IMR-90 (cell line): ENCODE measurements around the gene DYRK1A. TPM values are rescaled to one million over a fixed set of nuclear protein-coding genes. Genes with fewer than 3 reads are reported as not detected.

Experiments used
- ATAC-seq: fragments of 200-7000 bp; cut with Tn5 transposase; 2 replicates; pipeline ENCODE4 v1.9.1; 2020; ENCODE audit warnings: low read depth, mild to moderate bottlenecking, moderate library complexity
- BruUV-seq: library from RNA; stranded (reverse); fragments of 400-500 nt; replicated peaks from 2 replicates; lab custom pipeline; 2021; lab: Mats Ljungman, UMichigan
- CTCF ChIA-PET: fragments of 300-600 bp; formaldehyde crosslinking; extraction: SDS; loops from one replicate; lab custom pipeline; 2021; ENCODE audit warnings: antibody characterized with exemption; lab: Yijun Ruan, JAX
- POLR2A ChIA-PET: fragments of 300-600 bp; sonication (Branson Sonifier 250); formaldehyde crosslinking; loops from one replicate; lab custom pipeline; 2022; ENCODE audit warnings: antibody characterized with exemption; ENCODE audit not compliant: unreplicated experiment; lab: Charles Lee
- DNase-seq: peaks from one replicate; pipeline ENCODE4 v3.0.0; 2013
- H2AFZ ChIP-seq: replicated peaks from 2 replicates; pipeline ENCODE3; 2013; ENCODE audit warnings: low read length, mild to moderate bottlenecking; ENCODE audit not compliant: poor library complexity
- H2AK5ac ChIP-seq: 2 replicates; pipeline ENCODE4 v1.6.1; 2013; ENCODE audit warnings: low read depth, low read length, inconsistent platforms
- H2AK9ac ChIP-seq: replicated peaks from 2 replicates; pipeline ENCODE3; 2013; ENCODE audit warnings: mild to moderate bottlenecking, low read depth, low read length, moderate library complexity; ENCODE audit not compliant: poor library complexity
- H2BK120ac ChIP-seq: 2 replicates; pipeline ENCODE4 v1.6.1; 2013; ENCODE audit warnings: low read depth, low read length, inconsistent platforms
- H2BK15ac ChIP-seq: 3 replicates; pipeline ENCODE4 v1.6.1; 2013; ENCODE audit warnings: low read depth, low read length, inconsistent platforms
- H2BK20ac ChIP-seq: 2 replicates; pipeline ENCODE4 v1.6.1; 2013; ENCODE audit warnings: low read depth, mild to moderate bottlenecking, inconsistent platforms, low read length, moderate library complexity
- H2BK5ac ChIP-seq: 2 replicates; pipeline ENCODE4 v1.6.1; 2013; ENCODE audit warnings: mild to moderate bottlenecking, low read depth, low read length, inconsistent platforms; ENCODE audit not compliant: poor library complexity, severe bottlenecking
- H3K14ac ChIP-seq: replicated peaks from 2 replicates; pipeline ENCODE4 v1.6.1; 2013; ENCODE audit warnings: low read depth, low read length, inconsistent platforms
- H3K18ac ChIP-seq: 2 replicates; pipeline ENCODE4 v1.6.1; 2013; ENCODE audit warnings: low read depth, low read length, control low read depth
- H3K23ac ChIP-seq: 2 replicates; pipeline ENCODE4 v1.6.1; 2013; ENCODE audit warnings: low read depth, low read length, inconsistent platforms
- H3K27ac ChIP-seq: 2 replicates; pipeline ENCODE4 v1.5.1; 2013; ENCODE audit warnings: mild to moderate bottlenecking, control low read depth, low read length; ENCODE audit not compliant: insufficient read depth
- H3K27me3 ChIP-seq: 2 replicates; pipeline ENCODE4 v1.6.1; 2013; ENCODE audit warnings: low read length; ENCODE audit not compliant: control insufficient read depth, insufficient read depth
- H3K36me3 ChIP-seq: 2 replicates; pipeline ENCODE4 v1.6.1; 2013; ENCODE audit warnings: low read length, mixed read lengths; ENCODE audit not compliant: control insufficient read depth, insufficient read depth
- H3K4ac ChIP-seq: 2 replicates; pipeline ENCODE4 v1.6.1; 2013; ENCODE audit warnings: low read depth, low read length, inconsistent platforms
- H3K4me1 ChIP-seq: 2 replicates; pipeline ENCODE4 v1.6.1; 2013; ENCODE audit warnings: low read length, mixed read lengths; ENCODE audit not compliant: control insufficient read depth, insufficient read depth
- H3K4me2 ChIP-seq: 2 replicates; pipeline ENCODE4 v1.6.1; 2013; ENCODE audit warnings: low read depth, mild to moderate bottlenecking, control low read depth, low read length, moderate library complexity
- H3K4me3 ChIP-seq: 2 replicates; pipeline ENCODE4 v1.5.1; 2013; ENCODE audit warnings: low read depth, mild to moderate bottlenecking, control low read depth, low read length, moderate library complexity; ENCODE audit not compliant: insufficient read depth
- H3K56ac ChIP-seq: 2 replicates; pipeline ENCODE4 v1.6.1; 2013; ENCODE audit warnings: low read length, inconsistent platforms; ENCODE audit not compliant: insufficient read depth; ENCODE audit errors: extremely low read depth
- H3K79me1 ChIP-seq, 2 experiments: 2 replicates each; pipeline ENCODE4 v1.6.1; 2013; ENCODE audit warnings: low read length in 2 of 2, inconsistent platforms in 1 of 2, low read depth in 1 of 2
- H3K9ac ChIP-seq: 2 replicates; pipeline ENCODE4 v1.6.1; 2013; ENCODE audit warnings: low read depth, low read length, control low read depth
- H3K9me1 ChIP-seq: 2 replicates; pipeline ENCODE4 v1.6.1; 2013; ENCODE audit warnings: low read length, inconsistent platforms; ENCODE audit not compliant: insufficient read depth
- H3K9me3 ChIP-seq: 2 replicates; pipeline ENCODE4 v1.6.1; 2013; ENCODE audit warnings: low read length; ENCODE audit not compliant: control insufficient read depth, insufficient read depth
- H4K20me1 ChIP-seq: 2 replicates; pipeline ENCODE4 v1.6.1; 2013; ENCODE audit warnings: low read length, inconsistent platforms; ENCODE audit not compliant: insufficient read depth
- H4K5ac ChIP-seq: 2 replicates; pipeline ENCODE4 v1.6.1; 2013; ENCODE audit warnings: mild to moderate bottlenecking, low read depth, low read length, control low read depth
- H4K8ac ChIP-seq, 2 experiments: 2 replicates each; pipeline ENCODE4 v1.6.1; 2013; ENCODE audit warnings: low read depth in 2 of 2, low read length in 2 of 2, control low read depth in 1 of 2, inconsistent platforms in 1 of 2
- H4K91ac ChIP-seq: 2 replicates; pipeline ENCODE4 v1.6.1; 2013; ENCODE audit warnings: low read depth, low read length, inconsistent platforms; ENCODE audit not compliant: insufficient read depth
- ELK1 ChIP-seq: fragments of 150-350 bp; IDR thresholded peaks from 2 replicates; pipeline ENCODE4 v1.6.1; 2016; ENCODE audit warnings: low read depth, mild to moderate bottlenecking, low read length, moderate library complexity, borderline replicate concordance
- FOS ChIP-seq: fragments of 150-350 bp; IDR thresholded peaks from 2 replicates; pipeline ENCODE4 v1.6.1; 2016; ENCODE audit warnings: low read depth, low read length
- MAFK ChIP-seq: IDR thresholded peaks from 2 replicates; pipeline ENCODE4 v1.6.1; 2012; ENCODE audit warnings: low read depth, low read length, improper control_type of control experiment
- NFE2L2 ChIP-seq: fragments of 150-350 bp; IDR thresholded peaks from 2 replicates; pipeline ENCODE4 v1.6.1; 2016; ENCODE audit warnings: low read depth, mild to moderate bottlenecking, low read length
- POLR2A ChIP-seq: IDR thresholded peaks from 2 replicates; pipeline ENCODE4 v1.6.1; 2012; ENCODE audit warnings: mild to moderate bottlenecking, low read depth, low read length
- SMC3 ChIP-seq: fragments of 150-350 bp; IDR thresholded peaks from 2 replicates; pipeline ENCODE4 v1.6.1; 2016; ENCODE audit warnings: low read depth, mild to moderate bottlenecking, antibody characterized with exemption, low read length, moderate library complexity
- WGBS, 2 experiments: methylation state at CpG; one replicate each; pipeline versions ENCODE4 v1.1.5 to v1.1.7; 2013; ENCODE audit warnings: missing lambda C conversion rate in 2 of 2; ENCODE audit not compliant: insufficient read length in 1 of 2; ENCODE audit errors: extremely low coverage in 2 of 2; 5-methylcytosine and 5-hydroxymethylcytosine counted together
- dilution Hi-C: fragments of 300-500 bp; cut with HindIII; formaldehyde crosslinking; loops from one replicate; pipeline ENCODE4 v1.14.3; 2018; ENCODE audit warnings: low sequenced_read_pairs; ENCODE audit not compliant: unreplicated experiment
- in situ Hi-C: fragments of 300-500 bp; cut with MboI; formaldehyde crosslinking; loops from 3 replicates; pipeline ENCODE4 v1.14.3; 2019; ENCODE audit warnings: low sequenced_read_pairs, inconsistent platforms, mixed read lengths
- intact Hi-C: fragments of 100-400 bp; cut with micrococcal nuclease; formaldehyde crosslinking; loops from 2 replicates; pipeline ENCODE4 v1.10.0; 2022
- polyA plus RNA-seq, 3 experiments: library from polyadenylated mRNA; depleted of rRNA; stranded (reverse); fragments of >200 nt; gene quantifications; 2 replicates each; pipeline ENCODE4 v1.2.3, GENCODE V29; 2012; ENCODE audit warnings: low replicate concordance in 1 of 3
- total RNA-seq: library from RNA; depleted of rRNA; stranded (reverse); fragments of >200 nt; gene quantifications from 2 replicates; pipeline ENCODE4 v1.2.3, GENCODE V29; 2012

Gene DYRK1A
- total and polyA plus RNA-seq, 2 of the 4 experiments (the other 2 are of a cell fraction), result 18.6 to 50.5 TPM

GRCh38 chr21:37446552-37446951 is 80.0 kb downstream of the DYRK1A start:
- Histone ChIP-seq H2AK5ac (no peak overlapping the region), H3K79me1 (peaks cover 42 to 83% of the 10 kb centered on the region in 2 experiments), H2BK5ac (no peak overlapping the region), H2BK15ac (no peak overlapping the region), H3K18ac (no peak overlapping the region), H3K4me1 (peaks cover 20% of the 10 kb centered on the region), H3K14ac (peak overlapping the region; percentile 18; the same call in 1 of the 2 replicates), H3K36me3 (peaks cover 2% of the 10 kb centered on the region; the same call in 1 of the 2 replicates), H2BK20ac (no peak overlapping the region), H2AK9ac (no peak overlapping the region), H2AFZ (no peak overlapping the region), H4K91ac (no peak overlapping the region), H3K9me1 (peaks cover 41% of the 10 kb centered on the region), H4K5ac (no peak overlapping the region), H3K56ac (no peak overlapping the region), H4K20me1 (peaks cover 77% of the 10 kb centered on the region), H2BK120ac (no peak overlapping the region), H3K27ac (no peak overlapping the region), H3K9ac (no peak overlapping the region), H3K23ac (peak overlapping the region; percentile 38), H3K4me2 (no peak overlapping the region), H3K4me3 (no peak overlapping the region), H4K8ac (no peak overlapping the region; a peak in 1 of 4 replicates), H3K4ac (no peak overlapping the region), H3K27me3 (no peaks in the 10 kb centered on the region), H3K9me3 (no peaks in the 10 kb centered on the region)
- TF ChIP-seq POLR2A (no peak), SMC3 (no peak), MAFK (no peak), FOS (no peak), ELK1 (no peak), NFE2L2 (no peak)
- DNase-seq (no peak), ATAC-seq (no peak)
- CTCF ChIA-PET, result no interaction called here
- POLR2A ChIA-PET, result no interaction called here
- BruUV-seq, result no TSS peak
- in situ Hi-C loops (no loop called here), dilution Hi-C loops (no loop called here), intact Hi-C loops (no loop called here)
- WGBS, 2 experiments, result no CpG with 5 or more reads among the region's 5 CpGs
